SJCRH30 (cell line): ENCODE results near the gene CHST4. TPM values are rescaled to one million over a fixed set of nuclear protein-coding genes. Genes with fewer than 3 reads are reported as not detected.
"Not testable (repeated sequence)": the region's sequence is repeated elsewhere in the genome, so short reads cannot be mapped to it uniquely, and the experiment has no call there.

Source experiments
- DNase-seq, 2 experiments: peaks; one replicate each; pipeline ENCODE4 v3.0.0-alpha.2; 2015 to 2020
- H3K27ac ChIP-seq: fragments of 250-450 bp; sonication (Bioruptor Pico); 2 replicates; pipeline ENCODE4 v1.5.1; 2020; ENCODE audit warnings: mild to moderate bottlenecking, moderate library complexity
- H3K27me3 ChIP-seq: fragments of 250-450 bp; sonication (Bioruptor Pico); 2 replicates; pipeline ENCODE4 v1.5.1; 2020; ENCODE audit warnings: mild to moderate bottlenecking, moderate library complexity
- H3K36me3 ChIP-seq: fragments of 250-450 bp; sonication (Bioruptor Pico); 2 replicates; pipeline ENCODE4 v1.5.1; 2020; ENCODE audit warnings: mild to moderate bottlenecking, moderate library complexity
- H3K4me1 ChIP-seq: fragments of 250-450 bp; sonication (Bioruptor Pico); 2 replicates; pipeline ENCODE4 v1.5.1; 2020; ENCODE audit warnings: mild to moderate bottlenecking, moderate library complexity
- H3K4me3 ChIP-seq: fragments of 250-450 bp; sonication (Bioruptor Pico); 2 replicates; pipeline ENCODE4 v1.5.1; 2020; ENCODE audit warnings: mild to moderate bottlenecking, moderate library complexity
- H3K9me3 ChIP-seq: fragments of 250-450 bp; sonication (Bioruptor Pico); replicated peaks from 2 replicates; pipeline ENCODE4 v1.5.1; 2020; ENCODE audit warnings: mild to moderate bottlenecking, moderate library complexity
- total RNA-seq: library from RNA; depleted of rRNA; stranded (reverse); fragments of >200 nt; shearing (Covaris generic); gene quantifications from 2 replicates; pipeline ENCODE4 v1.2.3, GENCODE V29; 2014

The CHST4 gene
- total RNA-seq, 1 experiment from 2014 or later, result 0.61 TPM

DNA sequence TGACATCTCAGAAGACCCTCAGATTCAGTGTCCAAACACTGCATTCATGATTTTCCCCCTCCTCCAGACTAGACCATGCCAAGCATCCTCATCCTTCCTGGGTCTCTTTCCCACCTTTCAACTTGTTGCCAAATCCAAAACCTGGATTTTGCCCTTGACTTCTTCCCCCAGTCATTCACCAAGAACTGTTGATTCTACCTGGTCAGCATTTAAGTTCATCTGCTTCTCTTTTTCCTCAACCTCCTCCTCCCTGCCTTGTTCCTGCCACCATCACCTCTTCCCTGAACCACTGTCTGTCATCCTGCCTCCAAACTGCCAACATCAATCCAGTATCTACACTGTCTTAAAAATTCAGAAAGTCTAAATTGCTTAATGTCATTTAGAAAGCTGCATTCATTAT is 20.9 kb downstream of the CHST4 start:
- Histone ChIP-seq H3K27ac (no peak overlapping the region), H3K9me3 (no peaks in the 10 kb centered on the region), H3K4me3 (no peak overlapping the region), H3K4me1 (no peaks in the 10 kb centered on the region), H3K36me3 (no peaks in the 10 kb centered on the region), H3K27me3 (no peaks in the 10 kb centered on the region)
- no peak for DNase-seq

DNA sequence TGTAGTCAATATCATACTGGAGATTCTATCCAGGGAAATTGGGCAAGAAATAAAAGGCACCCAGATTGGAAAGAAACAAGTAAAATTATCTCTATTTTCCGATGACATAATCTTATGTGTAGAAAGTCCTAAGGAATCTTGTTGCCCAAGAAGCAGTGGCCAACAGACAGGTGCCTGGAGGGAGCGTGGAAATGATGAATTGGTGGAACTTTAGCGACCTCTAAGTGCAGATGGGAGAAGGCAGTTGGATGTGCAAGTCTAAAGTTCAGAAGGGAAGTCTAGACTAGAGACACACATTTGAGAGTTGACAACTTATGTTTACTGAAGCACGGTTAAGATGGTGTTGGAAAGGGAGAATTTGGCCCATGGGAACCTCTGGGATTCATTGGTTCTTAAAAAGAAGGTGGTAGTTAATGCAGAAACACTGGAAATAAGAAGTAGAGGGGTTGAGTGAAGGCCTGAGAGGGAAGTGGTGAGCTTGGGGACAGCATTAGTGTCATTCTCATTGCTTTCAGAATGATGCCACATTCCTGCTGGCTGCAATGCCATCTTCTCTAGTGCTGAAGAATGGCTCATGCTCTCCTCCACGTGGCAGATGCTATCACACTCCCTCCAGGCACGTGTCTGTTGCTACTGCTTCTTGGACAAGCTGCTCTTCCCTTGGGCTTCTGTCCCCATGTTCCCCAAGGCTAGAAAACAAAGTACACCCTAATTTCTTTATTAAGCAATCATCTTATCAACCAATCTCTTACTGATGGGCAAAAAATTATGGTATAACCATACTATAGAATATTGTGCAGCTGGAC is 26.7 kb downstream of the CHST4 start:
- Histone ChIP-seq H3K27ac (no peak overlapping the region), H3K4me3 (no peak overlapping the region), H3K36me3 (no peaks in the 10 kb centered on the region), H3K9me3 (no peaks in the 10 kb centered on the region), H3K4me1 (no peaks in the 10 kb centered on the region), H3K27me3 (no peaks in the 10 kb centered on the region)
- DNase-seq, result peak in 1 of 2 experiments; percentile 13

DNA sequence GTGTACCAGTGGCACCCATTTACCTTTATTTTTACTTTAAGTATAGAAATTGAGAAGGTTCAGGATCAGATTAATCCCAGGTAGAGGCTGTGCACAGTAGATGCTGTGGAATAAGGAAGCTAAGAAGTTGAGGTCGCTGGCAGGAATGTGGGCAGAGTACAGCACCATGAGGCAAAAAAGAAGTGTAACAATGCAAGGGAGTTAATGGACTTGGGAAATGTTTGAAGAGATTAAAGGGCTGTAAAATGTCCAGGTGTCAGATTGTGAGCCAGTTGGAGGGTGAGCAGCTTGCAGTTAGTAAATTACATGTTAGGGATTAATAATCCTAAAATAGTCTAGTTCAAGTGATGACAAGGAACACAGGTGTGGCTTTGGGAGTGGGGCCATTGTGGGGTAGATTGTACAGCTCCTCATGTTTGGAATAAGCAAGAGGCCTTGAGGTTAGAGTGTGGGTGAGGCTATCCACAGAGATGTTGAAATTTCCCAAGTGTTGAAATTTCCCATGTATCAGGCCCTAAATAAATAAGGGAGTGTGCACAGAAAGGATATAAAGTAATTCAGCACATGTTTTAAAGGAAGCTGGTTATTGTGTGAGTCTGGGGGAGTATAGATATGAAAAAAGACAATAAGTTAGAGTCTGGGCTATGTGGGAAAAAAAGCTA is 29.1 kb downstream of the CHST4 start:
- Histone ChIP-seq H3K36me3 (no peaks in the 10 kb centered on the region), H3K4me1 (no peaks in the 10 kb centered on the region), H3K4me3 (no peak overlapping the region), H3K9me3 (no peaks in the 10 kb centered on the region), H3K27ac (no peak overlapping the region), H3K27me3 (no peaks in the 10 kb centered on the region)
- no peak for DNase-seq

DNA sequence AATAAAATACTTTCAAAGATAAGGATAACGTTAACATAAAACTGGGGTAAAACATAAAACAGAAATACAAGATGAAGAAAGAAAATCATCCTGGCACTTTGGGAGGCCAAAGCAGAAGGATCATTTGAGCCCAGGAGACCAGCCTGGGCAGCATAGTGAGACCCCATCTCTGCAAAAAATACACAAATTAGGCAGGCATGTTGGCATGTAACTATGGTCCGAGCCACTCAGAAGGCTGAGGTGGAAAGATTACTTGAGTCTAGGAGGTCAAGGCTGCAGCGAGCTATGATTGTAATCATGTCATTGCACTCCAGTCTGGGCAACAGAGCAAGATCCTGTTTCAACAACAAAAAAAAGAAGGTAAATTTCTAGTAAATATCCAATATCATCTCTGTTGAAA is 31.1 kb downstream of the CHST4 start:
- no peaks in the 10 kb centered on the region for H3K9me3 ChIP-seq
- no peak for DNase-seq
- H3K27me3 ChIP-seq, result no peaks in the 10 kb centered on the region
- H3K36me3 ChIP-seq, result no peaks in the 10 kb centered on the region
- H3K27ac ChIP-seq, result no peak overlapping the region
- H3K4me1 ChIP-seq, result no peaks in the 10 kb centered on the region
- H3K4me3 ChIP-seq, result no peak overlapping the region

DNA sequence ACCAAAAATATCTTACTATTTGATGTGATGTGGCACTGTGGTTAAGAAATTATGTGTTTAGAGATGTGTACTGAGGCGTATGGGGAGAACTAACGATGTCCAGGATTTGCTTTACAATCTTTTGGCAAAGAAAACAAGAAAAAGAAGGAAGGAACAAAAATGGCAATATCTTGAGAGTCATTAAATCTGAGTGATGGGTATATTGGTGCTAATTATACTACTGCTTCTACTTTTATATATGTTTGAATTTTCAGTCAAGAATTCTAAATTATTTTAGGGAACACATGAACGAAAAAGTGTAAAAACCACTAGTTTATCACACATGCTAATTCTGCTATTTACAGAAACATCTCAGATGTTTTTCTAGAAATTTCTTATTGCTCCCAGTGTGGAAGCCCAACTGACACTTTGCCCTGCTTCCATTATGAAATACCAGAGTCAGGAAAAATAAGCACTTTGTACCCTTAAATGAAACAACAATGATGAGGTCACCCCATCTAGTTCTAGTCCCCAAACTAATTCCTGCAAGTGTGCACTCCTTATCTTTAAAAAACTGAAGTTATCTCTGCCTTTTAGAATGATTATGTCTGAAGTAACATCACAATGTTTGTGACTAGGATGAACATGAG is 31.8 kb downstream of the CHST4 start:
- no peak overlapping the region for H3K4me3 ChIP-seq
- no peaks in the 10 kb centered on the region for H3K36me3 ChIP-seq
- H3K27me3 ChIP-seq, result no peaks in the 10 kb centered on the region
- H3K9me3 ChIP-seq, result no peaks in the 10 kb centered on the region
- H3K4me1 ChIP-seq, result no peaks in the 10 kb centered on the region
- DNase-seq, result no peak
- no peak overlapping the region for H3K27ac ChIP-seq

DNA sequence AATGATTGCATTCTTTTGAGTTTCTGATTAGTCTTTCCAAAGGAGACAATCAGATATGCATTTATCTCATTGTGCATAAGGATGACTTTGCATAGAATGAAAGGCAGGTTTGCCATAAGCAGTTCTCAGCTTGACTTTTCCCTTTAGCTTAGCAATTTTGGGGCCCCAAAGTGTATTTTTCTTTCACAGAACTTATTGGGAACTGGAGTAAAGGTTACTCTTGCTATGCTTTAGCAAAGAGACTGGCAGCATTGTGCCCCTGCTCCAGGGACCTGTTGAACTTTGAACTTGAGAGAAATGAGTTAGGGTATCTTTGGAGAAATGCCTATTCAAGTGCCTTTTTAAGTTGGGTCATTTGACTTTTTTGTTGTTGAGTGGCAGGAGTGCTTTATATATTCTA is 33.6 kb downstream of the CHST4 start:
- H3K27me3 ChIP-seq, result no peaks in the 10 kb centered on the region
- no peak overlapping the region for H3K4me3 ChIP-seq
- no peaks in the 10 kb centered on the region for H3K9me3 ChIP-seq
- no peak overlapping the region for H3K27ac ChIP-seq
- H3K4me1 ChIP-seq, result no peaks in the 10 kb centered on the region
- no peak for DNase-seq
- H3K36me3 ChIP-seq, result no peaks in the 10 kb centered on the region

DNA sequence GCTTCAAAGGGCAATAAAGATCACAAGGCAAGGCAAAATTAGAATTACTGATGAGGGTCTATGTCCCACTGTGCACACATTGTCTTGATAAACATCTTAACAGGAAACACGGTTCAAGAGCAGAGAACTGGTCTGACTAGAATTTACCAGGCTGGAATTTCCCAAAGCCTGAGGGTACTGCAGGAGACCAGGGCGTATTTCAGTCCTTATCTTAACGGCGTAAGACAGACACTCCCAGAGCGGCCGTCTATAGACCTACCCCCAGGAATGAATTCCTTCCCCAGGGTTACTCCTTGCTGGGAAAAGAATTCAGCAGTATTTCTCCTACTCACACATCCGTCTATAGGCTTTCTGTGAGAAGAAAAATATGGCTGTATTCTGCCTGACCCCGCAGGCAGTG is 35.7 kb downstream of the CHST4 start:
- H3K27me3 ChIP-seq, DNase-seq, H3K27ac ChIP-seq, H3K9me3 ChIP-seq, H3K4me3 ChIP-seq, H3K36me3 ChIP-seq, H3K4me1 ChIP-seq: not testable (repeated sequence)

DNA sequence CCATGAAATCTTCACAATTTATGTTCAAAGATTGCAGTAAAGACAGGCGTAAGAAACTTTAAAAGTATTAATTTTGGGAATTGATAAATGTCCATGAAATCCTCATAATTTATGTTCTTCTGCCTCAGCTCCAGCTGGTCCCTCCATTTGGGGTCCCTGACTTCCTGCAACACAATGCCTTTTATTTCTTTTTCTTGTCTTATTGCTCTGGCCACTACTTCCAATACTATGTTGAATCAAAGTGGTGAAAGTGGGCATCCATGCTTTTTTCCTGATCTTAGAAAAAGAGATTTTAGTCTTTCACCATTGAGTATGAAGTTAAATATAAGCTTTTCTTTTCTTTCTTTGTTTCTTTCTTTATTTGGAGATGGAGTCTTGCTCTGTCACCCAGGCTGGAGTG is 36.3 kb downstream of the CHST4 start:
- Histone ChIP-seq H3K36me3 (no peaks in the 10 kb centered on the region), H3K27me3 (no peaks in the 10 kb centered on the region), H3K4me1 (no peaks in the 10 kb centered on the region), H3K9me3 (no peaks in the 10 kb centered on the region), H3K4me3 (no peak overlapping the region), H3K27ac (no peak overlapping the region)
- DNase-seq, result no peak

DNA sequence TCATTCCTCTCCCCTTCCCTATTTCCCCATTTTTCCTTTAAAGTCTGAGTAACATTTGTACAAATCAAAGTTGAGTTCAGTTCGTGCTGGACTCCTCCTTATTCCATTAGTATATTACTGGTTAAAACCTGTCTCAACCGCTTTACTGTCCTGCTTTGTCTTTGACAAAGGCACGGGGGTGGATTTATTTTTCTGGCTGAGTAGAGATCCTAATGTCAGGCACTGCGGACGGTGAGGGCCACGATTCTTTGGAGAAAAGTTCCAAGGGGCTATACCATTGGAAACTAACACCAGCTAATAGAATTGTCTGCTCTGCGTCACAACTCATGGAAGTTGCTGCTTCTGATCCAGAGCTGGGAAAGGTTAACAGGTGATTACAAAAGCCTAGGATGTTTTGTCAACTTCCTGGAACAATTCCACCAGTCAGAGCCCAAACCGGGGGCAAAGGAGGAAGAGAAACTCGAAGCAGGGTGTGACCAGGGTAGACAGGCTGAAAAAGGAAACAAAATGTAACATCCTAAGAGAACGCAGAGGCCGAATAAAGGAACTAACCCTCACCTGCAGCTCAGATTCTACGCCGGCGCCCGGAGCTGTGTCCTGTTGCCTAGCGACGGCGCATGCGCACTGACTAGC is 38.2 kb downstream of the CHST4 start:
- Histone ChIP-seq H3K36me3 (no peaks in the 10 kb centered on the region), H3K4me1 (no peaks in the 10 kb centered on the region), H3K27me3 (no peaks in the 10 kb centered on the region), H3K9me3 (no peaks in the 10 kb centered on the region), H3K27ac (peak overlapping the region; percentile 84; the same call in 1 of the 2 replicates), H3K4me3 (peak overlapping the region; percentile 61)
- DNase-seq, result no peak

DNA sequence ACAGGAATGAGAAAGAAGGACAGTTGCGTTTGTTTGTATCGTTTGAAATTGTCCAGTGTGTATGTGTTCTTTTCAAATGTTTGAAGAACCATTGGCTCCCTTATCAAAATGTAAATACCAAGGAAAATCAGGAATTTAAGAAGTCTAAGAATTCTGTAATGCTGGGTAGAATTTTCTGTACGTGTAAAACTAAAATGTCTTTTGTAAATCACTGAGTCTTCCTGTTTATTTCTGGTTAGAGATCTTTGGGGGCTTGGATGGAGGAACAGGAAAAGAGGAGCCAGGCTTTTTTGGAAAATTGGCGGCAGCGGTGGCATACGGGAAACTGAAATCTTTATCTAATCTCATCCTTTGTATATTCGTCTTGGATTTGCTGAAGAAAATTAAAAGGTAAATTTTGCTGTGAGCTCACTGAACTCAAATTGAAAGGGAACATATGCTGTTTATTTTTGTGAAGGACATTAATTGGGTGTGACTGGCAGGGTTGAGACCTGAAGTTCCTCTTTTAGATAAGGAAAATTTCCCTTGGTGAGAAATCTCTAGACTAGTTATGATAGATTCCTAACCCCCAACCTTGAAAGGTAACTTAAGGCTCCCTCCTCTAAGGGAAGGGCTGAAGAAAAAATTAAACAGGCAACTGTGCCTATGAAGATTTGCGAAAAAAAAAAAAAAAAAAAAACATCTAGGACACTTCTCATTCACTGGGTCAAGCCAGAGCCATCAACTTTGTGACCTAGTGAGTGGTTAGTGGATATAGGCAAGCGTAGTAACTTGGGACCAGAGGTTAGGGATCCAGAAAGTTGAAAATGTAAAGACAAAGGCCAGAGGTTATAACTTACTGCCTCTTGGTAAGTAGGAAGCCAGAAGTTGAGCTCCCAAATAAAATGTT is 39.8 kb downstream of the CHST4 start:
- Histone ChIP-seq H3K4me3 (peak overlapping the region; percentile 61), H3K27me3 (no peaks in the 10 kb centered on the region), H3K36me3 (no peaks in the 10 kb centered on the region), H3K4me1 (no peaks in the 10 kb centered on the region), H3K27ac (peak overlapping the region; percentile 84), H3K9me3 (no peaks in the 10 kb centered on the region)
- DNase-seq, result peak in 1 of 2 experiments; percentile 1

DNA sequence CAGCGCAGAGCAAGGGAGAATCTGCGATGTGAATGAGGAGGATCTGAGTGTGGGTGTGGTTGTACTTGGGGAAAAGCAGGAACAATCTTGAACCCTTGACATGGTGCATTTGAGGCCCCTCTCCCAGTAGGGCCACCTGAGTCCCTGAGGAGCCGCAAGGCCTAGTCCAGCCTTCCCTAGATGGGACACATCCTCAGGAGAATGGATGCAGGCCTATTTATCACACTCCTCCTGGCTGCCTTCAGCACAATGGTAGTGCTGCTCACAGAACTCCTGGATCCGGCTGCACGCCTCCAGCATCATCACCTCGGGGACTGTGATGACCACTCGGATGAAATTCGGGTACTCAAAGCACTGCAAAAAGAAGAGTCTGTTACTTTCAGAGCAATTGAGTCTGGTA is 41.7 kb downstream of the CHST4 start:
- H3K36me3 ChIP-seq, result no peaks in the 10 kb centered on the region
- DNase-seq, result no peak
- no peaks in the 10 kb centered on the region for H3K9me3 ChIP-seq

DNA sequence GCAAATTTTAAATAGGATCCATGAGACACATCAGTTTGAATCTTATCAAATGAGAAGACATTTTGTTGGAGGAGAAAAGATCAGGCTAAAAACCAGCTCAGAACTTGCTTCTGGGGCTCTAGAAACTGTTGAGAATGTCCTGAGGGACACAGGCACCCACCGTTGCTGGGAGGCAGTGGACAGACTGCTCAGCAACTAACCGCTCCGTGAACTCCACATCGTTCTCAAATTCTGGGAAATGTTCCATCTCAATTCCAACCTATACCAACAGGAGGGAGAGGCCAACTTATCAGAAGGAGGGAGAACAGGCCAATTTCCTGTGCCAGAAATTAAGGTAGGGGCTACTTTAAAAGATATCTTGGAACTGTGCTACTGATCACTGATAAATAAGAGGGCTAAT is 42.3 kb downstream of the CHST4 start:
- H3K9me3 ChIP-seq, result no peaks in the 10 kb centered on the region
- DNase-seq, result no peak

More for the DNA sequence above, 41.7 kb downstream of the CHST4 start:
- H3K4me3 ChIP-seq, result no peak overlapping the region
- no peaks in the 10 kb centered on the region for H3K4me1 ChIP-seq
- no peak overlapping the region for H3K27ac ChIP-seq
- no peaks in the 10 kb centered on the region for H3K27me3 ChIP-seq

DNA sequence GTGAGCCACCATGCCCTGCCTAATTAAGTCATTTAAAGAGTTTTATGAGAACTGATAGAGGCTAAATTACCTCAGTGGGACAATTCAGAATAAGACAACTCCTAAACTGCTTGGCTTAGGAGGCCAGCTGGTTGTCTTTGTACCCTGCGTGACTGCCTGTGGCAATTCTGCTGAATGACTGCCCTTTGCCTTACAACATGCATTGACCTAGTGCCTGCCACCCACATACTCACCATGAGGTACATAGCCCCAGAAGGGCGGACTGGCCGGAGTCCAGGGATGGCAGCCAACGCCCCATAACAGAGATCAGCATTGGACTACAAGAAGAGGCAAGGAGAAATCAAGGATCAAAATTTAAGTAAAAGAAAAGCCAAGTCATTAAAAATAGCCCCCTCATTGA is 43.4 kb downstream of the CHST4 start:
- Histone ChIP-seq H3K27me3 (no peaks in the 10 kb centered on the region), H3K9me3 (no peaks in the 10 kb centered on the region), H3K36me3 (no peaks in the 10 kb centered on the region), H3K4me3 (no peak overlapping the region), H3K27ac (no peak overlapping the region), H3K4me1 (no peaks in the 10 kb centered on the region)
- no peak for DNase-seq

More for the DNA sequence above, 42.3 kb downstream of the CHST4 start:
- Histone ChIP-seq H3K4me1 (no peaks in the 10 kb centered on the region), H3K27ac (no peak overlapping the region), H3K27me3 (no peaks in the 10 kb centered on the region), H3K36me3 (no peaks in the 10 kb centered on the region), H3K4me3 (no peak overlapping the region)

DNA sequence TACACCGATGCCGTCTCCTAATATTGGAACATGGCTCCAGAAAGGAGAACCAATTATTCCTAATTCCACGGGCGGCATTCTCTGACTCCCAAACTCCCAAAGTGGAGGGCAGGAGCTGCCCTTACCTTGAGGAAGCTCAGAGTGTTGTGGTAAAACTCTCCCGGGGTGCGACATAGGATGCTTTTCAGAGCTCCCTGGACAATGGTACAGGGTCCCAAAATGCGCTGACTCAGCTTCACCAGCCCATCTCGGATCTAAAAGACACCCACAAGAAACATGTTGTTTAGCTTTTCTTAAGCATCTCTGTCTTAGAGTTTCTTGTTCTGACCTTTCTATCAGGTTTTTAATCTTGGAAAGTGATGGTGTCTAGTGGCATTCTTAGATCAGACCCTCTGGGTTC is 43.9 kb downstream of the CHST4 start:
- no peaks in the 10 kb centered on the region for H3K4me1 ChIP-seq
- H3K27me3 ChIP-seq, result no peaks in the 10 kb centered on the region
- H3K36me3 ChIP-seq, result no peaks in the 10 kb centered on the region
- H3K9me3 ChIP-seq, result no peaks in the 10 kb centered on the region
- H3K4me3 ChIP-seq, result no peak overlapping the region
- H3K27ac ChIP-seq, result no peak overlapping the region
- DNase-seq, result no peak
